HG02759 (cell line): ENCODE results near the gene CEBPZOS.

Experiments
- ATAC-seq: cut with Tn5 transposase; IDR thresholded peaks from one replicate; pipeline ENCODE4 v1.9.1; 2021; ENCODE audit warnings: mild to moderate bottlenecking, moderate library complexity; ENCODE audit not compliant: unreplicated experiment

Gene CEBPZOS

DNA sequence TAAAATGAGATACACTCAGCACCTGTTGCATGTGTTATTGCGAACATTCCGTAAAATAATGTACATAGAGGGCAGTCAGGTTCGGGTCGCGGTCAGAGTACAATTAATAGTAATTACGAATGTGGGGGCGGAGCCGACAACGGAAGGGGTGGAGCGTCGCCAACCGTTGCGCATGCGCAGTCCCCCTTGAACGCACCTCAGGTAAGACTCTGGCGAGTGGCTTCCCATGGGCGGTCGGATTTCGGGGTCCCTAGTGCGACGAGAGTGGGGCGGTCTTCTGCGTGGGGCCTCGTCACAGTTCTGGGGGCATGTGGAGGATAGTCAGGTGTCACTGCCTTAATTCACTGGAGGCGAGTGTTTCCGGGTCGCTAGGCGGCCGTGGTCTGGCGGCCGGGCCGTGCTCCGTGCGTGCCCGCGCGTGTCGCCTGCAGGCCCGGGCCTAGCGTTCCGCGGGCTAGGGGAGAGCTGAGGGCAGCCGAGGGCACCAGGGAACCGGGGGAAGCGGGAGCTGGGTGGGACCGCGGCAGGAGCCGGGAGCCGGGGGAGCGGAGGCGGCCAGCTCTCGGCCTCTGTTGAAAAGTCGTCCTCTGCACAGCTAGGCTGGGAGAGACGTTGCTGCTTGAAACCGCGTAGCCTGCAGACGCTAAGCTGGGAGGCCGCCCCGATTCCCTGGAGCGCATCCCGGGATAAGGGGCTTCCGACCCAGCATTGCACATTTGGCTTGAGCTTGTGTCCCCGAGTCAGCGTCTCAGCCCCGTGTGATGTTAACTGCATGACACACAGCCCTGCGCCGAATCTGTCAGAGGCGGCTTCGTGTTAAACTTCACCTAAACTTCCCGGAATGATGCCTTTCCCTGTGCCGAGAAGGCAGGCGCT, at the start of gene CEBPZOS:
TSS of gene CEBPZOS (plus strand) at position 177 of the 876 bp plus-strand sequence. CDS start 3,209 bp downstream, outside the sequence.
- peak; percentile 79 for ATAC-seq

DNA sequence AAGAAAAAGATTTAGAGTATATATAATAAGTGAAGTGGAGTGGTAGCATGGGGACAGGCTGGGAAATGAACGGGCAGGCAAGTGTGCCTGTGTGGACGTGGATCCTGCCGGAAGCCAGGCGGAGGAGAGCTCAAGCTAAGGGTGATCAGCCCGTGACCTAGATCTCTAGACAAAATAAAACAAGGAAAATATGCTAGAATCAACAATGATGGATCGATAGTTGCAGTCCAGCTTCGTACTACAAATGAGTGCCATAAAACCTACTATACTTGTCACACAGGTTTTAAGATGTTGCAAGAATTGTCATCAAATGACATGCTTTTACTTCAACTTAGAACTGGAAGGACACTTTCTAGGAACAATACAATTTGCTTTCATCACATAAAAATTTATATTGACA, 48.0 kb upstream of the CEBPZOS start:
- ATAC-seq = no peak

DNA sequence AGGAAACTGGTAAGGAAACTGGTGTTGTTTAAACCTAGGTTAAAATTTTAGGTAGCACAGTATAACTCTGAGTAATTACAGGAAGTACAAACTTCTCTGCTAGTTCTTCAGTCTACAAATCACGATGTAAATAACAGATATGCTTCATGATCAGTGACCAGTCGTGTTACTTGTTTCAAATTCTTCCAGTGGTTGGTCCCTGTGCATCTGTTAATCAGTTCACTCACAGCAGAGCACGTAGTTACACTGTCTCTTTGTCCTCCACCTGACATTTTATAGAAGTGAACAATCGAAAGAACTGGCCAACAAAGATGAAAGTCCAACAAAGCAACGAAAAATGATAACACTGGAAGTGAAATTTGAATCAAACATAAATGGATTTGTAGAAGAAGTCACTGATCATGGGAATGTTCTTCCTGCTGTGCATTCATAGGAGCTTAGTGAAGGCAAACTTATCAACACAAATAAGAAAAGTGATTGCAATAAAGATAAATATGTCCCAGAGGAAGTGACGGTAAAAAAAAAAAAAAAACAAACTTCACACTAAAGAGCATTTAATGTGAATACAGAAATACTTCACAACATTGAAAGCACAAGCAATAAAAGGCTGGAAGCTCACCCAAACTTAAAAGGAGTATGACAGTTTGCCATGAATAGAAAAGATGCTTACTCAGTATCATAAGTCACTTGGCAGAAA, 46.5 kb upstream of the CEBPZOS start:
- ATAC-seq = no peak

DNA sequence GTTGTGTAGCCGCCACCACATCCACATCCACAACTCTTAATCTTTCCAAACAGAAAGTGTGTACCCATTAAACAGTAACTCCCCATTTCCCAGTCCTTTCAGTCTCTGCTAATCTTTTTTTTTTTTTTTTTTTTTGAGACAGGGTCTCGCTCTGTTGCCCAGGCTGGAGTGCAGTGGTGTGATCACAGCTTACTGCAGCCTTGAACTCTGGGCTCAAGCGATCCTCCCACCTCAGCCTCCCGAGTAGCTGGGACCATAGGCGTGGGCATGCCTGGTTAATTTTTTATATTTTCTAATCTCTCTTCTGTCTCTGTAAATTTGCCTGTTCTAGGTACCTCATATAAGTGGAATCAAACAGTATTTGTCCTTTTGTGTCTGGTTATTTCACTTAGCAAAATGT, 43.1 kb upstream of the CEBPZOS start:
- ATAC-seq = no peak

DNA sequence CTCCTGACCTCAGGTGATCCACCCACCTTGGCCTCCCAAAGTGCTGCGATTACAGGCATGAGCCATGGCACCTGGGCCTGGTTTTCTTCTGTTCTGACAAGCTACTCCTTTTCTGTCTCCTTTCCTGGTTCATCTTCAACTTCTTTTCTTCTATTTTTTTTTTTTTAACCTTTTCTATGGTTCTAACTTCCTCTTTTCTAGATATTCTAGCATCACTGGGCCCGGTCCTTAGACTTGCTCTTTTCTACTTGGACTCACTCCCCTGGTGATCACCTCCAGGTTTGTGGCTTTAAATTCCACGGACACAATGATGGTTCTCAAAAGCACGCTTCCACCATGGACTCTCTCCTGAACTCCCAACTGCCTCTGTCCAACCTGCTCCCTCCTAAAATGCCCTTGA, 41.5 kb upstream of the CEBPZOS start:
- ATAC-seq = no peak

DNA sequence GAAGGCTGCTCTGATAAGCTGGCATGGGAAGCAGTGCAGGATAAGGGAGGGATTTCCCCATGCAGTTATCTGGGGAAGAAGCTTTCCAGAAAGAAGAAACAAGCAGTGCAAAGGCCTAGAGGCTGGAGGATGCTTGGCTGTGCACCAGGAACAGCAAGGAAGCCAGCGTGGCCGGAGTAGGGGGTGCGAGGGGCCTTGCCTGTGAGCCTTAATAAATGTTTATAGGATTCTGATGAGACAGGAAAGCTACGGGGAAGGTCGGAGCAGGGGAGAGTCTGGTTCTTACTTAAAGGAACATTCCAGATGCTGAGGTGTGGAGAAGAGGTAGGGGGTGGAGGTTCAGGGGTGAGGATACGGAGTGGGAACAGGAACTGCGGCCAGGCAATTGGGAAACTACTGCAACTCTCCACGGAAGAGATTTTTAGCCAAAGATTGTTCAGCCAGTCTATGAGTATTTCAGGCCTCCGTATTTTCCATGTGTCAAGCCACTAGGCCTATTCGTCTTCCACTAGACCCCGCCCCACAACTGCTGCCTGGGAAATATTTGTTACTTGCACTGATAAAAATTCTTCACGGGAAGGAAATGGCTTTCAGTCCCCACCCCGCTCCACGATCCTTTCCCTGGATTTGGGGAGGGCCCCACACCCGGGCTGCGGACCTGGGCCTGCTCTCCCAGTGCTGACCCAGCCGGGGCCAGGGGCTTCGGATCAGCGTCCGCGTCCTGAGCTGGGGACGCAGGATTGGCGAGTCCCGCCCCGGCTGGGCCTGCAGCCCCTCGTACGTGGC, 40.0 kb upstream of the CEBPZOS start:
- ATAC-seq = peak; percentile 12

DNA sequence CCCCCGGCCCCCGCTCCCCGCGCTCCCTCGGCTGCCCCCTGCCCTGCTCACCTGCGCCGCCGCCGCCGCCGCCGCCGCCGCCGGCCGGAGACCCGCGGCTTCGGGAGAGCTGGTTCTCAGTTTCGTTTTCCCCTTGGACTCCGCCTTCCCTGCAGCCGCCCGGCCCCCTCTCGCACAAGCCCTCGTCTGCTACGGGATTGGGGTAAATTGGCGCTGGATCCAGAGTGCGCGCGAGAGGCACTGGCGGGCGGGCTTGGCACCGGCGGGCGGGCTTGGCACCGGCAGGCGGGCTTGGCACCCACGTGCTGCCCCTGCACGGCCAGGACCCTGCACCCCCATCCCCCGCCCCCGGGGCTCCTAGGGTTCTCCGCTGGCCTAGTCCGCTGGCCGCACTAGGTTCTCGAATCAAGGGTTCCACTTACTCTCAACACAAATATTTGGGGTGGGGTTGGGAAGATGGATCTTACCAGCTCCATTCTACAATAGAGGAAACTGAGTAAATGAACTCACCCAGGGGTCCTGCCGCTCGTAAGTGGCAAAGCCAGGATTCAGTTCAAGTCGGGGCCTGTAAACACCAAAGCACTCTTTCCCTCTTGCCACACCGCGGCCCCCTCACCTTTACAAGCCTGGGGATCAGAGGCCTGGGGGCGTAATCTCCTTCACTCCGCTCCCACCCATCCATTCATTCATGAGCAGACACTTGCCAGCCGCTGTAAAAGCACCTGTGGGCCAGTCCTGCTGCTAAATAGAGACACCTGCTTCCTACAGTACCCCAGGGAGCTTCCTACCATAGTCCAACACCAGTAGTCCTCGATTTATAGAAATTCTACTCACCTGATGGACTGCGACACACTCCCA, 39.2 kb upstream of the CEBPZOS start, which contains the start of gene EIF2AK2:
TSS of gene EIF2AK2 (minus strand) at position 124 of the 858 bp plus-strand sequence. CDS start 9,174 bp downstream, outside the sequence.
- ATAC-seq = peak; percentile 92

DNA sequence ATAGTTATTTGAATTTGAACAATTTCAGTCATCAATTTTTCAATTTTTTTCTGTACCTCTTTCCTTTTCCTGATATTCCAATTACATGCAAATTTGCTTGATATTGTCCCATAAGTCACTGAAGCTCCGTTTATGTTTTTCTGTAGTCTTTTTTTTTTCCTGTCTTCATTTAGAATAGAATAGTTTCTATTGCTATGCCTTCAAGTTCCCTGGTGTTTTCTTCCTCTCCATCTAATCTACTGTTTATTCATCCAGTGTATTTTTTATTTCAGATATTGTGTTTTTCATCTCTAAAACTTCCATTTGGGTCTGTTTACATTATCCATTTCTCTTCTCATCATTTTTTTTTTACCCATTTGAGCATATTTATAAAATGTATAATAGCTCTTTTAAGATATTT, 31.5 kb upstream of the CEBPZOS start:
- ATAC-seq = no peak

DNA sequence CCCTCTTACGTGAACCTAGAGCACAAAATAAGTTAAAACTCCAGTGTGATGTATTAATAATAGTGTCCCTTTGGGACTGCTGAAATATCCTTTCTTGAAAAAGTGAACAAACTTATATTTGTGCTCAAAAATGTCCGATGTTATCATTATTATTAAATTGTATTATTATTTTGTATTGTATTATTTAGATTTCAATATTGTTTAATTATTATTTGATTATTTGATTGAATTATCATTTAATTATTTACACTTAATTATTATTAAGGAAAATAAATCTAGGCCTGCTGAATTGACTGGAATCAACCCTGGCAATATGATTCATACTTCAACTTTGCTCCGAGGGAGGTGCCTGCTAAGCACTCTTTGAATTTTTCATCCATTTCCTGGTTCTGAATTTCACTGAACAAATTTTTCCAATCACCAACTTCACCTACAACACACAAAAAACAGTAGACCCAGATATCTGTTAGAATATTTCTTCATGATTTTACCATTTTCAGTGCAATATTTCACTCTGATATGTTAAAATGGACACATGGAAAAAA, 28.6 kb upstream of the CEBPZOS start:
- ATAC-seq = no peak

DNA sequence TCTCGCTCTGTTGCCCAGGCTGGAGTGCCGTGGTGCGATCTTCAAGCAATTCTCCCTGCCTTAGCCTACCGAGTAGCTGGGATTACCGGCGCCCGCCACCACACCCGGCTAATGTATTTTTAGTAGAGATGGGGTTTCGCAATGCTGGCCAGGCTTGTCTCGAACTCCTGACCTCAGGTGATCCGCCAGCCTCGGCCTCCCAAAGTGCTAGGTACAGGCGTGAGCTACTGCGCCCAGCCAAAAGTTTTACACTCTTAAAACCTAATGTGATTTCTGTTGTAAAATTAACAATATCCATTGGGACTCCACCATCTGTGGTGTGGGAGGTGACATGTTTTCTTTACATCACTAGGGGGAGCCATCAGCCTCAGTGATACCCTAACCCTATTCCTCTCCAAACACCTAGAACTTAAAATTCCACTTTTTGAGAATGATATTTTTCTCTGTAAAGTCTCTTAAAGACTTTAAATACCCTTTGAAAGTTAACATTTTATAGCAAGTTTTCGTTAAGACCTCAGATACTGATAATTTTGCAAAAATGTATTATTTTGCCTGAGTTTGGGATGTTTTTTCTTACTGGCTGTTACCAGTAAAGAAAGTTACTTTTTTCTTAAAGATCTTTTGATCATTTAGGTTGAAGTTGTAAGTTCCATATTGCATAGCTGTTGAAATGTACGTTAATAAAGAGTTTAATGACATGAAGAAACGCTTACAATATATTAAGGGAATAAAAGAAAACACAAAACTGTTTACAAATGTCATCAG, 27.9 kb upstream of the CEBPZOS start:
- ATAC-seq = peak; percentile 71

DNA sequence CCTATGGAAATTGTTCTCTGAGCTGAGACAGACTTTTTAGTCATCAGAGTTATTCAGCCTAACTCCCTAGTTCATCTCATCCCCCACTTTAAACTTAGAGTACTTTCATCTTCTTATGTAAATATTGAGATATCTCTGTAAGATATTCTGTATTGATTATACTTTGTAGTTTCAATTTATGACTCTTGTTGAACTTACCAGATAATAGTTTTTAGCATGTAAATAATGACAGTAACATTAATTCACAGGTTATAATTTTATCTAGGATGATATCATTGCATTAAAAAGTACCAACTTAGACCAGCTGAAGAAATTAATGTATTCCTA, 24.7 kb upstream of the CEBPZOS start:
- no peak for ATAC-seq

DNA sequence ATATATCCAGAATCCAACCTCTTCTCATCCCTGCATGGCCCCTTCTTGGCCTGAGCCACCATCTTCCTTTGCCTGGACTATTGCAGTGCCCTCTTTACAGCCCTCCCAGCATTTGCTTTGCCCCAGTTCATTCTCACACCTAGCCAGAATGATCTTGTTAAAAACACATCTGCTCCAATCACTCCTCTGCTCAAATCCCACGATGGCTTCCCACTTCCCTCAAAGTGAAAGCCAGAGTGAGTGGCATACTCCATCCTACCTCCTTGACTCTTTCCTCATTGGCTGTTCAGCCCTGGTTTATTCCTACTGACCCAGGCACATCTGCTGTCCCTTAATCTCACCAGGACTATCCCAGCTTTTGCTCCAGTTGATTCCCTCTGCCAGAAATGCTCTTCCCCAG, 22.6 kb upstream of the CEBPZOS start:
- no peak for ATAC-seq

DNA sequence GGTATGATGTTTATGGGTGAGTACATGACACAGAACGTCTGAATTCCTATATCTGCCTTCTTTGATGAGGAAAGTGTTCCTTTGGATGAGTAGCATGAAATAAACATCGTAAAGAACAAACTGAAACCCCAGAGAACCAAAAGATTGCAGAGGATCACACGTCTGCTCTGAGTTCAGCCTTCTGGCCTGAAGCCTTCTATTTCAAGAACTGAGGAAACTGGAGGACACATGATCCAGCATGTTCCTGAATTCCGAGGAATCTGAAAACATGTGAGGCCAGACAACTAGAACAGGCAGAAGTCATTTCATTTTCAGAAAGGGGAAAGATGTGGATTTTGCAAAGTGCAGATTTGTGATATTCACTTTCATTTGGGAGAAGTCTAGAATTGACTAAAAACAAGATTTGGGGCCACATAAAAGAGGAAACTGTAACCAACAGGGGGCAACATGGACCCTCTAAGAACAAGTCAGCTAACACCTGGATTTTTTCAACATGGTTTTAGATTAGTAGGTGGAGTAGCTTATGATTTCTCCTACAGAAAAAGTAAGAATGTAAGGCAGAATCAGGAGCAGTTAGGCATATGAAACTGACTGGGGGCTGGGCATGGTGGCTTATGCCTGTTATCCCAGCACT, 16.2 kb upstream of the CEBPZOS start:
- ATAC-seq = no peak

DNA sequence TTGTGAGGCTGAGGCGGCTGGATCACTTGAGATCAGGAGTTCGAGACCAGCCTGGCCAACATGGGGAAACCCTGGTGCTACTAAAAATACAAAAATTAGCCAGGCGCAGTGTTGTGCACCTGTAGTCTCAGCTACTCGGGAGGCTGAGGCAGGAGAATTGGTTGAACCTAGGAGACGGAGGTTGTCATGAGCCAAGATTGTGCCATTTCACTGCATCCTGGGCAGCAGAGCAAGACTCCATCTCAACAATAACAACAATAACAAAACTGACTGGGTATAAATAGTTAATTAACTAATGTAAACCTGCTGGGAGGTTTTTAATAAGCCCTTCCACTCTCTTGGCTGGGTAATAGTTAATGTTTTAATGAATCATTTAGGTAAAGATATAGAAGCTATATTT, 15.7 kb upstream of the CEBPZOS start:
- ATAC-seq = no peak

DNA sequence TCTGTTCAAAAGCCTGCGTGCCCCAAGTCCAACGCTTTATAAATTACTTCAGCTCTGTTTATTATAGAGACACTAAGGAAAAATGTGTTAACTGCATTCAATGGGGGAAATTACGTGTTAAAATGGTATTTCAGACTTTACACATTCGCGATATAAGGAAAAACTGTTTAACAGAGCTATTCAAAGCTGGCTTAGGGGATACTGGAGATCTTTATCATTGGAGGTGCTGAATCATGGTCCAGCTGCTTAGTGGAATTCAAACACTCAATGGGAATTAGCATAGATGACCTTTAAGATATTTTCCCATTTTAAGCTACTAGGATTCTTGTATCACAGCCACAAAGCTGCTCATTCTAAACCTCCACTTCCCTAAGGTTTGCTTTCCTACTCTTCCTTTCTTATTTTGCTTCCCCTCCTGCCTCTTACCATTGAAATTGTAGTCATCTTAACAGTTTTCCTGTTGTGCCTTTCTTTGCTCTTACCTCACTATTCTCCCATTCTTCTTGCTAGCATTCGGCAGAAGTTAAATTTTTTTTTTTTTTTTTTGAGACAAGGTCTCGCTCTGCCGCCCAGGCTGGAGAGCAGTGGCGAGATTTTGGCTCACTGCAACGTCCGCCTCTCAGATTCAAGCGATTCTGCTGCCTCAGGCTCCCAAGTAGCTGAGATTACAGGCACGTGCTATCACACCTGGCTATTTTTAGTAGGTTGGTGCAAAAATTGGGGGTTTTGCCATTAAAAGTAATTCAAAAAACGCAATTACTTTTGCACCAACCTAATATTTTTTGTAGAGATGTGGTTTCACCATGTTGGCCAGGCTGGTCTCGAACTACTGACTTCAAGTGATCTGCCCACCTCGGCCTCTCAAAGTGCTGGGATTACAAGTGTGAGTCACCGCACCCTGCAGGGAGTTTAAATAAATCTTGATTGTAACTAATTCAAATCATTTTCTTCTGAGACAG, 14.3 kb upstream of the CEBPZOS start:
- ATAC-seq = no peak

DNA sequence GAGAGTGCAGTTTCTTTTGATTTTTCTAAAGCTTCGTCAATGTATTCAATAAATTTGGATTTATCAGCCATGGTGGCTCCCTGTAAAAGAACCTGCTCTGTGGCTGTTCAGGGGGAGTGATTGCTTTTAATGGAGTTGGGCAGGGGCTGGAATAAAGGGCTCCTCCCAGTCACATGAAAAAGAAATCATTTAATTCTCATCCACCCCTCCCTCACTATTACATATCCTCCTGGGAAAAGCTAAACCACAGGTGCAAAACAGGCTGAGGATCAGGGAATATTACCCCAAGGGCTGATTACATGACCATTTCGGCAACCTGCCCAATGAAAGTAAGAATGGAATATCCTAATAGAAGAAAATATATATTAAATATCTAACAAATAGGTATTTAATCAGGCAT, 7.7 kb upstream of the CEBPZOS start, which contains the start of gene SULT6B1:
TSS of gene SULT6B1 (minus strand) at position 101 of the 400 bp plus-strand sequence. CDS start at position 71, 30 bp downstream.
- ATAC-seq = no peak

DNA sequence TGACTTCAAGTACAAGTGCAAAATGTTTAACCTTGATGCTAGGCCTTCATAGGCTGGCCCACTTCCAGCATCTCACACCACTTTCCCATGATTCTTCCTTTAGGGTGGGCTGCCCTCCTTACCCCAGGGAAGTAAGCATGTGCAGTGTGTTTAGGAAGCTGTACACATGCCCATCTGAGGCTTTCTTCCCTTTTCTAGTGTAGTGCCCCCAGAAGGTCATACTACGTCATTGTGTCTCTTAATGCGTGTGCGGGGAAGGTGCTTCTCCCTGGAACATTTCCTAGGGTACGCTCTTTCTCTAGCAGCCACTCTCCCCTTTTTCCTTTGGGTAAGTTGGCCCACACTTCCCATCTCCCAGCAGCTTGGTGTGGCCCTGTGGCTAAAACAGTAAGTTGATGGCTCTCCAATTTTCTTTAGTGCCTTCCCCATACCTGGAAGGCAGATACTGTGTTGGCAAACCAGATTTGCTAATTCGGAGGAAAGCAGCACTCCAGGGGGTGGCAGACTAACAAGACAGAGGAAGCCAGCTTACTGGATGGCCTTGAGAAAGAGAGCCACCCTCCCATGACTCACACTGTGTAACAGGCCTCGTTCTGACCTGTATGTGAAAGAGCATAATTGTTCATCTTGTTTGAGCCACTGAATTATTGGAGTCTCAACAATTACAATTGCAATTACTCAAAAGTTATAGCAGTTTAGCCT, 6.7 kb upstream of the CEBPZOS start:
- ATAC-seq = no peak
